ENCODE results near the gene VWA5B2.

VWA5B2 gene

DNA sequence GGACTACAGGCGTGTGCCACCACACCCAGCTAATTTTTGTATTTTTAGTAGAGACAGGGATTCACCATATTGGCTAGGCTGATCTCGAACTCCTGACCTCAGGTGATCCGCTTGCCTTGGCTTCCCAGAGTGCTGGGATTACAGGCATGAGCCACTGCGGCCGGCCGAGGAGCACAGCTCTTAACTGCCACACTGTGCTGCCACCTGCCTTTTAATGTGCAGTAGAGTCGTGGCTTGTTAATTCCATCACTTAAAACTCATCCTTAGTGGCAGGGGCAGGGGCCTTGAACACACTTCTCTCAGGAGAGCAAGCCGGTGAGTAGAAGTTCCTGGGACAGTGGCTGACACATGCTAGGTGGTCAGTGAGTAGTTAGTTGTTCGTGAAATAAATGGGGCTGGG is 30.9 kb upstream of the VWA5B2 start:
- H3K27ac ChIP-seq, result no peak overlapping the region
- no peak overlapping the region for H3K4me3 ChIP-seq (ENCODE audit: low read depth, low read length)
- no peaks in the 10 kb centered on the region for H3K9me3 ChIP-seq (ENCODE audit: control insufficient read depth, low read length)
- H3K36me3 ChIP-seq (ENCODE audit: control insufficient read depth, insufficient read depth, low read length), result no peaks in the 10 kb centered on the region
- no peak overlapping the region for H2AFZ ChIP-seq
- no peaks in the 10 kb centered on the region for H3K4me1 ChIP-seq
- no peak for TF ChIP-seq CTCF (IDR thresholded peaks at IDR 0.05)
- no peak overlapping the region for H3K4me2 ChIP-seq (ENCODE audit: low read length)
- H3K79me2 ChIP-seq, result no peaks in the 10 kb centered on the region
- H3K9ac ChIP-seq, result no peak overlapping the region
- no peaks in the 10 kb centered on the region for H3K27me3 ChIP-seq (ENCODE audit: control insufficient read depth, insufficient read depth, low read length)

- TF ChIP-seq CTCF (IDR thresholded peaks at IDR 0.05), result no peak
- H3K9me3 ChIP-seq (ENCODE audit: control insufficient read depth, low read length), result no peaks in the 10 kb centered on the region
- H3K4me2 ChIP-seq (ENCODE audit: low read length), result no peak overlapping the region
- H3K9ac ChIP-seq, result no peak overlapping the region
- H3K36me3 ChIP-seq (ENCODE audit: control insufficient read depth, insufficient read depth, low read length), result no peaks in the 10 kb centered on the region
- H3K4me1 ChIP-seq, result no peaks in the 10 kb centered on the region
- no peaks in the 10 kb centered on the region for H3K79me2 ChIP-seq
- no peak overlapping the region for H3K27ac ChIP-seq
- no peak overlapping the region for H3K4me3 ChIP-seq (ENCODE audit: low read depth, low read length)
- no peak overlapping the region for H2AFZ ChIP-seq
- H3K27me3 ChIP-seq (ENCODE audit: control insufficient read depth, insufficient read depth, low read length), result no peaks in the 10 kb centered on the region
These were observed 28.6 kb upstream of the VWA5B2 start for GRCh38 chr3:184200825-184201224.

GRCh38 chr3:184203526-184203925 is 25.9 kb upstream of the VWA5B2 start:
- Histone ChIP-seq H3K79me2 (no peaks in the 10 kb centered on the region), H3K27me3 (ENCODE audit: control insufficient read depth, insufficient read depth, low read length) (no peaks in the 10 kb centered on the region), H3K36me3 (ENCODE audit: control insufficient read depth, insufficient read depth, low read length) (no peaks in the 10 kb centered on the region), H3K9ac (no peak overlapping the region), H3K4me3 (ENCODE audit: low read depth, low read length) (no peak overlapping the region), H3K4me1 (no peaks in the 10 kb centered on the region), H3K9me3 (ENCODE audit: control insufficient read depth, low read length) (no peaks in the 10 kb centered on the region), H3K4me2 (ENCODE audit: low read length) (no peak overlapping the region), H3K27ac (no peak overlapping the region), H2AFZ (no peak overlapping the region)
- no peak for TF ChIP-seq CTCF (IDR thresholded peaks at IDR 0.05)

DNA sequence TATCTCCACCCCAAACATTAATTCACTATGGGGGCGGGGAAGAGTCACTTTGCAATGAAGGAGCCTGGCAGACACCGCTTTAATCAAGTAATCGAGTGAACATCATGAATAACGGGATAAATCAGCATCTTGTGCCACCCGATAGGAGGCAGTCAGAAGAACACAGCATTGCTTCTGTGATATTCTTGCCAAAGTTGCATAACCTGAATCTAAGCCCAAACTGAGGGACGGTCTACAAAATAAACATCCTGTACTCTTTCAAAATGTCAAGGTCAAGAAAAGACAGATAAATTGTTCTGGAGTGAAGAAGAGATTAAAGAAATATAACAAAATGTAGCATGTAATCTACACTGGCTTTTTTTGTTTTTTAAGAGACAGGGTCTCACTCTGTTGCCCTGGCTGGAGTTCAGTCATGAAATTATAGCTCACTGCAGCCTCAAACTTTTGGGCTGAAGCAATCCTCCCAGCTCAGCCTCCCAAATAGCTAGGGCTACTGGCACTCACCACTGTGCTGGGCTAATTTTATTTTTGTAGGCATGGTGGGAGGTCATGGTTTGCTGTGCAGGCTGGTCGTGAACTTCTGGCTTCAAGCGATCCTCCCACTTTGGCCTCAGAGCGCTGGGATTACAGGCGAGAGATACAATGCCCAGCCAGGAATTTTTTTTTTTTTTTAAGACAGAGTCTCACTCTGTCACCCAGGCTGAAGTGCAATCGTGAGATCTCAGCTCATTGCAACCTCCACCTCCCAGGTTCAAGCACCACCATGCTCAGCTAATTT is 20.1 kb upstream of the VWA5B2 start:
- H3K27me3 ChIP-seq (ENCODE audit: control insufficient read depth, insufficient read depth, low read length), result no peaks in the 10 kb centered on the region
- H3K79me2 ChIP-seq, result no peaks in the 10 kb centered on the region
- no peaks in the 10 kb centered on the region for H3K36me3 ChIP-seq (ENCODE audit: control insufficient read depth, insufficient read depth, low read length)
- no peak overlapping the region for H2AFZ ChIP-seq
- no peak overlapping the region for H3K4me2 ChIP-seq (ENCODE audit: low read length)
- H3K4me1 ChIP-seq, result no peaks in the 10 kb centered on the region
- no peak overlapping the region for H3K4me3 ChIP-seq (ENCODE audit: low read depth, low read length)
- H3K9ac ChIP-seq, result no peak overlapping the region
- TF ChIP-seq CTCF (IDR thresholded peaks at IDR 0.05), result no peak
- no peak overlapping the region for H3K27ac ChIP-seq
- H3K9me3 ChIP-seq (ENCODE audit: control insufficient read depth, low read length), result no peaks in the 10 kb centered on the region

GRCh38 chr3:184211297-184211696 is 18.1 kb upstream of the VWA5B2 start:
- Histone ChIP-seq H3K79me2 (no peaks in the 10 kb centered on the region), H3K36me3 (ENCODE audit: control insufficient read depth, insufficient read depth, low read length) (no peaks in the 10 kb centered on the region), H3K4me1 (no peaks in the 10 kb centered on the region), H3K4me3 (ENCODE audit: low read depth, low read length) (no peak overlapping the region), H3K27ac (no peak overlapping the region), H2AFZ (no peak overlapping the region), H3K4me2 (ENCODE audit: low read length) (no peak overlapping the region), H3K9me3 (ENCODE audit: control insufficient read depth, low read length) (no peaks in the 10 kb centered on the region), H3K27me3 (ENCODE audit: control insufficient read depth, insufficient read depth, low read length) (no peaks in the 10 kb centered on the region), H3K9ac (no peak overlapping the region)
- TF ChIP-seq CTCF (IDR thresholded peaks at IDR 0.05), result no peak

Data from parathyroid adenoma (tissue), 2 donors.